ENCODE data around the gene ZYX. TPM values are rescaled to one million over a fixed set of nuclear protein-coding genes. Genes with fewer than 3 reads are reported as not detected.
A peak's percentile ranks its signal among the peaks of the same experiment; 100 is the strongest.

ZYX gene
- total and polyA plus RNA-seq, 2 donors (not counting 1 experiment from before 2014, with no cell fraction given), result 33.5 to 85.6 TPM

DNA sequence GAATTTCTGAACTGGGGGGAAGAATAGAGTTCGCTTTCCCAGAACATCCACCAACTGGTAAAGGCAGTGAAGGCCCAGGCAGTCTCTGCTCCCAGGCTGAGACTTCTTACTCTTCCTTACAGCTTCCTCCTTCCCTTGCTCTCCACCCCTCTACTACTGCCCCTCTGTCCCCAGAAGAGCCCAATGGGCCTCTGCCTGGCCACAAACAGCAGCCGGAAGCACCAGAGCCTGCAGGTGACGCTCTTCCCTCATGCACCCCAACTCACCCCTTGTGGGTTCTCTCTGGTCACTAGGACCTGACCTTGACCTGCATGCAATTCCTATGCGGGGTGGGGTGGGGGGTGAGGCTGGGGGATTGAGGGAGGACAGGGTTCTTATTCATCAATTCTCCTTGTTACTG lies 35.1 kb upstream of the ZYX start:
- Histone ChIP-seq H3K27ac (ENCODE audit: insufficient read depth, low read length) (no peak overlapping the region), H3K4me3 (replicated peaks in 1 of 4; ENCODE audit: control extremely low read depth in 1 of 4, insufficient read depth in 1 of 4, low read depth in 3 of 4, low read length in 4 of 4) (no peak overlapping the region), H3K4me2 (ENCODE audit: extremely low read depth, insufficient read depth, low read length) (no peak overlapping the region), H3K4me1 (ENCODE audit: control insufficient read depth, extremely low read depth, insufficient read depth, low read length) (no peaks in the 10 kb centered on the region), H3K27me3 (ENCODE audit: control insufficient read depth, insufficient read depth, low read length) (peaks cover 23% of the 10 kb centered on the region), H3K79me2 (ENCODE audit: control insufficient read depth, insufficient read depth, low read length) (no peaks in the 10 kb centered on the region), H4K20me1 (ENCODE audit: control insufficient read depth, extremely low read depth, insufficient read depth, low read length) (no peaks in the 10 kb centered on the region), H2AFZ (ENCODE audit: low read length) (no peak overlapping the region), H3K9me3 (ENCODE audit: control insufficient read depth, insufficient read depth, low read depth, low read length) (no peaks in the 10 kb centered on the region), H3K9ac (ENCODE audit: insufficient read depth, low read length) (no peak overlapping the region), H3K36me3 (ENCODE audit: control insufficient read depth, insufficient read depth, low read length) (no peaks in the 10 kb centered on the region)
- DNase-seq (ENCODE audit: low read depth in 2 of 2), result no peak
- TF ChIP-seq, protein P1, sequence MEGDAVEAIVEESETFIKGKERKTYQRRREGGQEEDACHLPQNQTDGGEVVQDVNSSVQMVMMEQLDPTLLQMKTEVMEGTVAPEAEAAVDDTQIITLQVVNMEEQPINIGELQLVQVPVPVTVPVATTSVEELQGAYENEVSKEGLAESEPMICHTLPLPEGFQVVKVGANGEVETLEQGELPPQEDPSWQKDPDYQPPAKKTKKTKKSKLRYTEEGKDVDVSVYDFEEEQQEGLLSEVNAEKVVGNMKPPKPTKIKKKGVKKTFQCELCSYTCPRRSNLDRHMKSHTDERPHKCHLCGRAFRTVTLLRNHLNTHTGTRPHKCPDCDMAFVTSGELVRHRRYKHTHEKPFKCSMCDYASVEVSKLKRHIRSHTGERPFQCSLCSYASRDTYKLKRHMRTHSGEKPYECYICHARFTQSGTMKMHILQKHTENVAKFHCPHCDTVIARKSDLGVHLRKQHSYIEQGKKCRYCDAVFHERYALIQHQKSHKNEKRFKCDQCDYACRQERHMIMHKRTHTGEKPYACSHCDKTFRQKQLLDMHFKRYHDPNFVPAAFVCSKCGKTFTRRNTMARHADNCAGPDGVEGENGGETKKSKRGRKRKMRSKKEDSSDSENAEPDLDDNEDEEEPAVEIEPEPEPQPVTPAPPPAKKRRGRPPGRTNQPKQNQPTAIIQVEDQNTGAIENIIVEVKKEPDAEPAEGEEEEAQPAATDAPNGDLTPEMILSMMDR (conservative IDR thresholded peaks at IDR 0.05 in 1 of 2, IDR thresholded peaks at IDR 0.05 in 1 of 2; ENCODE audit: low read depth in 1 of 2, low read length in 2 of 2), result no peak
- no peak for TF ChIP-seq EZH2 (IDR thresholded peaks at IDR 0.05; ENCODE audit: low read length, missing control alignments)

DNA sequence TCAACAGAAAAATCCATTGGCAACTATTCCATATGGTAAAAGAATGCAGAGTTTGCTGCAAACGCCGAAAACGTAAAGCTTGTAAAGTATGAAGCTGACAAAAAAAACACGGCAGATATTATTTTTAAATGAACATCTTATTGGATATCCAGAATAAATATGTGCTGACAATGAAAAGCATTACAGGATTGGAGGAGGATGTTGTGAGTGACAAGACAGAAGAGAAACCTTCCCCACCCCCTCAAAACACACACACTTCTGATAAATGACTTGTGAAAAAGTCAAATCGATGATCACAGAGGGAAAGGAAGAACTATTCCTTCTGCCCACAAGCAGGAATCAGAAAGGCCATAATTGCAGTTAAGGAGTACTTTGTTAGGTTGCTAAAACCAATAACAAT lies 33.2 kb upstream of the ZYX start:
- H3K4me3 ChIP-seq (replicated peaks in 1 of 4; ENCODE audit: control extremely low read depth in 1 of 4, insufficient read depth in 1 of 4, low read depth in 3 of 4, low read length in 4 of 4), result no peak overlapping the region
- no peaks in the 10 kb centered on the region for H3K4me1 ChIP-seq (ENCODE audit: control insufficient read depth, extremely low read depth, insufficient read depth, low read length)
- no peak for DNase-seq (ENCODE audit: low read depth in 2 of 2)
- H3K9ac ChIP-seq (ENCODE audit: insufficient read depth, low read length), result no peak overlapping the region
- TF ChIP-seq, protein P1 (conservative IDR thresholded peaks at IDR 0.05 in 1 of 2, IDR thresholded peaks at IDR 0.05 in 1 of 2; ENCODE audit: low read depth in 1 of 2, low read length in 2 of 2), result no peak
- TF ChIP-seq EZH2 (IDR thresholded peaks at IDR 0.05; ENCODE audit: low read length, missing control alignments), result no peak
- no peak overlapping the region for H3K27ac ChIP-seq (ENCODE audit: insufficient read depth, low read length)
- H2AFZ ChIP-seq (ENCODE audit: low read length), result no peak overlapping the region
- no peaks in the 10 kb centered on the region for H4K20me1 ChIP-seq (ENCODE audit: control insufficient read depth, extremely low read depth, insufficient read depth, low read length)
- no peak overlapping the region for H3K4me2 ChIP-seq (ENCODE audit: extremely low read depth, insufficient read depth, low read length)
- no peaks in the 10 kb centered on the region for H3K79me2 ChIP-seq (ENCODE audit: control insufficient read depth, insufficient read depth, low read length)
- H3K36me3 ChIP-seq (ENCODE audit: control insufficient read depth, insufficient read depth, low read length), result no peaks in the 10 kb centered on the region
- H3K9me3 ChIP-seq (ENCODE audit: control insufficient read depth, insufficient read depth, low read depth, low read length), result no peaks in the 10 kb centered on the region
- H3K27me3 ChIP-seq (ENCODE audit: control insufficient read depth, insufficient read depth, low read length), result peaks cover 27% of the 10 kb centered on the region

DNA sequence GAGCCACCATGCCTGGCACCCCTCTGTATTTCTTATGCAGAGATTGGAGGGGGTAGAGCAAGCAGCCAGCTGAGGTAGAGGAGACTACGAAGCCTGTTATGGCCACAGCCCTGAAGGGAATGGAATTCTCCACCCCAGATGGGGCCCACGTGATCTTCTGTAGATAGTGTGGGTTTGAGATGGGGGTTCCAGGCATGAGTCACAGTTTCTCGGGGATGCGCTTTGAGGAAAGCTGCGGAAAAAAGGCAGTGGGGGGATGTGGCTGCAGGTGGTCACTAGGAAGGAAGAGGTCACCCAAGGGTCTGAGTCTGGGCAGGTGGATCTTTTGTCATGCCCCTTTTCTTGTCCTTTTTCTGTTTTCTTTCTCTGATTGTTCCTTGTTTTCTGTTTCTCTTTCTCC lies 30.1 kb upstream of the ZYX start:
- Histone ChIP-seq H3K9ac (ENCODE audit: insufficient read depth, low read length) (no peak overlapping the region), H3K9me3 (ENCODE audit: control insufficient read depth, insufficient read depth, low read depth, low read length) (no peaks in the 10 kb centered on the region), H4K20me1 (ENCODE audit: control insufficient read depth, extremely low read depth, insufficient read depth, low read length) (no peaks in the 10 kb centered on the region), H3K4me2 (ENCODE audit: extremely low read depth, insufficient read depth, low read length) (no peak overlapping the region), H3K27ac (ENCODE audit: insufficient read depth, low read length) (no peak overlapping the region), H3K4me3 (replicated peaks in 1 of 4; ENCODE audit: control extremely low read depth in 1 of 4, insufficient read depth in 1 of 4, low read depth in 3 of 4, low read length in 4 of 4) (no peak overlapping the region), H3K4me1 (ENCODE audit: control insufficient read depth, extremely low read depth, insufficient read depth, low read length) (no peaks in the 10 kb centered on the region), H3K36me3 (ENCODE audit: control insufficient read depth, insufficient read depth, low read length) (no peaks in the 10 kb centered on the region), H3K27me3 (ENCODE audit: control insufficient read depth, insufficient read depth, low read length) (peaks cover 30% of the 10 kb centered on the region), H2AFZ (ENCODE audit: low read length) (no peak overlapping the region), H3K79me2 (ENCODE audit: control insufficient read depth, insufficient read depth, low read length) (no peaks in the 10 kb centered on the region)
- DNase-seq (ENCODE audit: low read depth in 2 of 2), result peak in 1 of 2 donors; percentile 18
- TF ChIP-seq, protein P1 (conservative IDR thresholded peaks at IDR 0.05 in 1 of 2, IDR thresholded peaks at IDR 0.05 in 1 of 2; ENCODE audit: low read depth in 1 of 2, low read length in 2 of 2), result no peak
- no peak for TF ChIP-seq EZH2 (IDR thresholded peaks at IDR 0.05; ENCODE audit: low read length, missing control alignments)
